Neuronal stem cell (in vitro differentiated cells): ENCODE data around the gene ING5.

Experiments
- DNase-seq: peaks from one replicate; pipeline ENCODE4 v3.0.0-alpha.2; 2013; ENCODE audit warnings: low spot score
- H2AFZ ChIP-seq: one replicate; pipeline ENCODE4 v1.6.1; 2013; ENCODE audit warnings: mild to moderate bottlenecking, low read length, inconsistent platforms
- H2AK5ac ChIP-seq: 2 replicates; pipeline ENCODE4 v1.6.1; 2013; ENCODE audit warnings: low read depth, mild to moderate bottlenecking, inconsistent platforms, low read length, moderate library complexity, mixed read lengths
- H2BK120ac ChIP-seq: 2 replicates; pipeline ENCODE4 v1.6.1; 2013; ENCODE audit warnings: low read depth, mild to moderate bottlenecking, inconsistent platforms, low read length, moderate library complexity, mixed read lengths
- H2BK12ac ChIP-seq: one replicate; pipeline ENCODE4 v1.6.1; 2013; ENCODE audit warnings: low read length, inconsistent platforms
- H2BK15ac ChIP-seq: 2 replicates; pipeline ENCODE4 v1.6.1; 2013; ENCODE audit warnings: mild to moderate bottlenecking, low read length, inconsistent platforms, mixed read lengths
- H2BK5ac ChIP-seq: one replicate; pipeline ENCODE4 v1.6.1; 2013; ENCODE audit warnings: inconsistent platforms, mild to moderate bottlenecking, low read length, moderate library complexity
- H3K14ac ChIP-seq: one replicate; pipeline ENCODE4 v1.6.1; 2013; ENCODE audit warnings: low read length, inconsistent platforms
- H3K18ac ChIP-seq: 2 replicates; pipeline ENCODE4 v1.6.1; 2013; ENCODE audit warnings: low read length, inconsistent platforms
- H3K23ac ChIP-seq: 2 replicates; pipeline ENCODE4 v1.6.1; 2013; ENCODE audit warnings: low read depth, mild to moderate bottlenecking, mixed read lengths, low read length, inconsistent platforms; ENCODE audit not compliant: poor library complexity
- H3K27ac ChIP-seq: replicated peaks from 3 replicates; pipeline ENCODE4 v1.5.1; 2013; ENCODE audit warnings: low read length, inconsistent platforms
- H3K27me3 ChIP-seq, 3 experiments: 2 replicates each; pipeline ENCODE4 v1.6.1; 2013; ENCODE audit warnings: low read length in 3 of 3, mild to moderate bottlenecking in 2 of 3, inconsistent platforms in 1 of 3, low read depth in 1 of 3, mixed read lengths in 1 of 3, moderate library complexity in 1 of 3; ENCODE audit not compliant: control insufficient read depth in 3 of 3, insufficient read depth in 3 of 3
- H3K36me3 ChIP-seq, 2 donors: replicated peaks in 1 of 2; 2 replicates each; pipeline ENCODE4 v1.6.1; 2013; ENCODE audit warnings: low read length in 2 of 2; ENCODE audit not compliant: control insufficient read depth in 2 of 2, insufficient read depth in 2 of 2
- H3K4ac ChIP-seq: 2 replicates; pipeline ENCODE4 v1.6.1; 2013; ENCODE audit warnings: inconsistent platforms, mild to moderate bottlenecking, low read length, moderate library complexity
- H3K4me1 ChIP-seq, 2 donors: 1 replicate in 1 of 2; 2 replicates in 1 of 2; pipeline ENCODE4 v1.6.1; 2013; ENCODE audit warnings: low read length in 2 of 2, low read depth in 1 of 2; ENCODE audit not compliant: control insufficient read depth in 2 of 2, insufficient read depth in 1 of 2
- H3K4me2 ChIP-seq: one replicate; pipeline ENCODE4 v1.6.1; 2013; ENCODE audit warnings: mild to moderate bottlenecking, low read length, inconsistent platforms; ENCODE audit not compliant: insufficient read depth, poor library complexity, severe bottlenecking
- H3K4me3 ChIP-seq, 2 donors: 2 replicates each; pipeline ENCODE4 v1.5.1; 2013; ENCODE audit warnings: low read length in 2 of 2, mild to moderate bottlenecking in 2 of 2, inconsistent platforms in 1 of 2, moderate library complexity in 1 of 2
- H3K79me1 ChIP-seq: one replicate; pipeline ENCODE4 v1.6.1; 2013; ENCODE audit warnings: low read depth, mild to moderate bottlenecking, inconsistent platforms, low read length, moderate library complexity
- H3K9ac ChIP-seq: one replicate; pipeline ENCODE4 v1.6.1; 2013; ENCODE audit warnings: mild to moderate bottlenecking, low read depth, low read length, inconsistent platforms; ENCODE audit not compliant: poor library complexity
- H3K9me3 ChIP-seq, 2 donors: replicated peaks in 1 of 2; 2 replicates each; pipeline versions ENCODE3 to v1.6.1; 2013; ENCODE audit warnings: low read length in 2 of 2, mild to moderate bottlenecking in 2 of 2, inconsistent platforms in 1 of 2, low read depth in 1 of 2, mixed read lengths in 1 of 2, moderate library complexity in 1 of 2; ENCODE audit not compliant: control insufficient read depth in 2 of 2, insufficient read depth in 1 of 2
- H4K8ac ChIP-seq: one replicate; pipeline ENCODE4 v1.6.1; 2013; ENCODE audit warnings: low read depth, mild to moderate bottlenecking, inconsistent platforms, low read length, moderate library complexity
- H4K91ac ChIP-seq: one replicate; pipeline ENCODE4 v1.6.1; 2013; ENCODE audit warnings: low read length, low read depth, mild to moderate bottlenecking, inconsistent platforms; ENCODE audit not compliant: poor library complexity
- WGBS, 2 donors: extraction: QIAGEN DNeasy Blood & Tissue Kit; methylation state at CpG; one replicate each; pipeline ENCODE4 v1.1.7; 2013; ENCODE audit warnings: missing lambda C conversion rate in 2 of 2, mixed read lengths in 1 of 2; ENCODE audit not compliant: insufficient read length in 2 of 2, insufficient replicate concordance in 1 of 2; ENCODE audit errors: extremely low coverage in 2 of 2; 5-methylcytosine and 5-hydroxymethylcytosine counted together

ING5 gene

DNA sequence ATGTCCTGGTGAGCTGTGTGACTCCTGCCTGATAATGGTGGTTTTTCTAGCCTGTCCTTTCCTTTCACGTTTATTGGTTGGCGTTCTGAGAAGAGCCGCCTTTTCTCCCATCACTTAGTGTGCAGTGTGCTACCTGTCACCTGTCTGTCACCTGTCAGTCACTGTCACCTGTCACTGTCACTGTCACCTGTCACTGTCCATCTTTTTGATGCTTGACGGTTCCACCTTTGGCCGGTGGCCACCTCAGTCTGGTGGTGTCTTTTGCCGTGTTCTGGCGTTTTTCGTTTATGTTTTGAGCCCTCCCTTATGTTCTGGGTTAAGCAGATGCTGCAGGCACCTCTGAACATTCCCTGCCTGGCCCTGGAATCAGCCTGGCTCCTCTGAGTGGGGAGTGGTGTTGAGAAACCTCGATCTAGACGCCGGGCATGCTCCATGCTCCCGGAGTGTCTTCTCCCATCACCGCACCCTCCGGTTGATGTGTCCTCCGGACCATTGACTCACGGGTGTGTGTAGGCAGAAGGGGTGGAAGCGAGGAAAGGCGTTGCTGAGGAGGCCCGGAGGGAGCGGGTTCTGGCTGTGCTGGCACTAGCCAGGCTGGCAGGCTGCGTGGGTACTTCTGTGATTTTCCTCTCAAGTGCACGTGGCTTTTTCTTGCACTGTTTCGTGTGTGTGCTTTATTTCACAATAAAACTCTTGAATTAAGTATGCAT lies 36.0 kb upstream of the ING5 start:
- H4K8ac ChIP-seq, result no peak overlapping the region
- H2BK120ac ChIP-seq, result no peak overlapping the region
- no peak overlapping the region for H3K27ac ChIP-seq
- H3K9ac ChIP-seq, result no peak overlapping the region
- no peak overlapping the region for H3K4me2 ChIP-seq
- no peak overlapping the region for H2BK15ac ChIP-seq
- H2AK5ac ChIP-seq, result no peak overlapping the region
- no peak overlapping the region for H2AFZ ChIP-seq
- no peak overlapping the region for H2BK5ac ChIP-seq
- peaks cover 3% of the 10 kb centered on the region for H3K79me1 ChIP-seq
- no peaks in the 10 kb centered on the region for H3K27me3 ChIP-seq
- H3K14ac ChIP-seq, result no peak overlapping the region
- no peaks in the 10 kb centered on the region for H3K9me3 ChIP-seq
- H3K4ac ChIP-seq, result no peak overlapping the region
- H3K18ac ChIP-seq, result no peak overlapping the region
- H3K36me3 ChIP-seq, result peaks cover 24 to 56% of the 10 kb centered on the region in 2 donors
- peaks cover 10 to 19% of the 10 kb centered on the region in 2 donors for H3K4me1 ChIP-seq
- no peak overlapping the region for H4K91ac ChIP-seq
- H3K4me3 ChIP-seq, result no peak overlapping the region
- no CpG with 5 or more reads among the region's 23 CpGs for WGBS, 2 donors
- DNase-seq, result no peak
- no peak overlapping the region for H2BK12ac ChIP-seq
- H3K23ac ChIP-seq, result no peak overlapping the region

- Histone ChIP-seq H2AK5ac (no peak overlapping the region), H4K91ac (no peak overlapping the region), H2BK120ac (no peak overlapping the region), H3K4ac (no peak overlapping the region), H3K9me3 (no peaks in the 10 kb centered on the region), H3K79me1 (peaks cover 6% of the 10 kb centered on the region), H3K4me2 (no peak overlapping the region), H3K27ac (no peak overlapping the region), H3K18ac (no peak overlapping the region), H3K4me3 (no peak overlapping the region), H4K8ac (no peak overlapping the region), H2BK5ac (no peak overlapping the region), H2BK15ac (no peak overlapping the region), H2AFZ (no peak overlapping the region), H3K23ac (no peak overlapping the region), H3K4me1 (peaks cover 10 to 19% of the 10 kb centered on the region in 2 donors), H3K9ac (peak overlapping the region; percentile 0), H2BK12ac (no peak overlapping the region), H3K27me3 (no peaks in the 10 kb centered on the region), H3K36me3 (peaks cover 27 to 56% of the 10 kb centered on the region in 2 donors), H3K14ac (no peak overlapping the region)
- DNase-seq, result peak; percentile 42
- no CpG with 5 or more reads among the region's 42 CpGs for WGBS, 2 donors
Observed at GRCh38 chr2:241666627-241667400, 35.0 kb upstream of the ING5 start.

GRCh38 chr2:241668354-241668753 lies 33.5 kb upstream of the ING5 start:
- Histone ChIP-seq H3K4me1 (peaks cover 10 to 19% of the 10 kb centered on the region in 2 donors), H3K23ac (peak overlapping the region; percentile 11), H3K4me2 (no peak overlapping the region), H4K91ac (no peak overlapping the region), H2AFZ (no peak overlapping the region), H2BK12ac (no peak overlapping the region), H3K4ac (no peak overlapping the region), H3K27ac (no peak overlapping the region), H4K8ac (no peak overlapping the region), H2BK120ac (no peak overlapping the region), H2BK15ac (no peak overlapping the region), H3K4me3 (no peak overlapping the region), H3K9ac (peak overlapping the region; percentile 17), H3K18ac (no peak overlapping the region), H3K36me3 (peaks cover 30 to 63% of the 10 kb centered on the region in 2 donors), H3K27me3 (no peaks in the 10 kb centered on the region), H2AK5ac (no peak overlapping the region), H2BK5ac (peak overlapping the region; percentile 32), H3K14ac (no peak overlapping the region), H3K79me1 (peaks cover 6% of the 10 kb centered on the region), H3K9me3 (no peaks in the 10 kb centered on the region)
- no CpG with 5 or more reads among the region's 21 CpGs for WGBS, 2 donors
- DNase-seq, result no peak

GRCh38 chr2:241668839-241669238 lies 33.0 kb upstream of the ING5 start:
- no peak overlapping the region for H2BK15ac ChIP-seq
- no peak overlapping the region for H2BK5ac ChIP-seq
- no peak overlapping the region for H2AK5ac ChIP-seq
- no peak overlapping the region for H3K27ac ChIP-seq
- H3K4ac ChIP-seq, result no peak overlapping the region
- peaks cover 6% of the 10 kb centered on the region for H3K79me1 ChIP-seq
- WGBS, 2 donors, result no CpG with 5 or more reads among the region's 12 CpGs
- no peak for DNase-seq
- H3K18ac ChIP-seq, result no peak overlapping the region
- no peak overlapping the region for H2AFZ ChIP-seq
- no peak overlapping the region for H3K4me3 ChIP-seq
- H3K4me1 ChIP-seq, result peaks cover 10 to 19% of the 10 kb centered on the region in 2 donors
- H3K36me3 ChIP-seq, result peaks cover 30 to 68% of the 10 kb centered on the region in 2 donors
- H2BK12ac ChIP-seq, result no peak overlapping the region
- H3K23ac ChIP-seq, result no peak overlapping the region
- no peaks in the 10 kb centered on the region for H3K27me3 ChIP-seq
- H2BK120ac ChIP-seq, result no peak overlapping the region
- no peak overlapping the region for H4K8ac ChIP-seq
- no peak overlapping the region for H3K14ac ChIP-seq
- peak overlapping the region; percentile 68 for H3K9ac ChIP-seq
- no peak overlapping the region for H4K91ac ChIP-seq
- no peak overlapping the region for H3K4me2 ChIP-seq
- no peaks in the 10 kb centered on the region for H3K9me3 ChIP-seq
